T1000 (cell line): Measurements from ENCODE around the gene CWC22.
"Not testable (repeated sequence)": the region's sequence is repeated elsewhere in the genome, so short reads cannot be mapped to it uniquely, and the experiment has no call there.

Experiments used
- DNase-seq: peaks from one replicate; lab custom pipeline; 2025; ENCODE audit warnings: mixed read lengths; lab: John Stamatoyannopoulos, UW

The CWC22 gene

GRCh38 chr2:180003073-180003472 lies 4.0 kb downstream of the CWC22 start:
- no peak for DNase-seq

- no peak for DNase-seq
These were observed 4.8 kb downstream of the CWC22 start for GRCh38 chr2:180002198-180002770.

GRCh38 chr2:180001726-180002125 lies 5.4 kb downstream of the CWC22 start:
- DNase-seq: no peak

- DNase-seq: no peak
These were observed 6.7 kb downstream of the CWC22 start for GRCh38 chr2:180000434-180000833.

- no peak for DNase-seq
These were observed 8.1 kb downstream of the CWC22 start for GRCh38 chr2:179999000-179999399.

- no peak for DNase-seq
These were observed 11.2 kb downstream of the CWC22 start for GRCh38 chr2:179995741-179996515.

GRCh38 chr2:179991344-179991743 lies 15.8 kb downstream of the CWC22 start:
- DNase-seq: no peak

- DNase-seq: no peak
These were observed 16.3 kb downstream of the CWC22 start for GRCh38 chr2:179990676-179991317.

- no peak for DNase-seq
These were observed 19.2 kb downstream of the CWC22 start for GRCh38 chr2:179987916-179988315.

GRCh38 chr2:179985163-179985820 lies 21.8 kb downstream of the CWC22 start:
- no peak for DNase-seq

GRCh38 chr2:179983250-179983932 lies 23.7 kb downstream of the CWC22 start:
- no peak for DNase-seq

- DNase-seq: no peak
These were observed 26.0 kb downstream of the CWC22 start for GRCh38 chr2:179981085-179981484.

GRCh38 chr2:179974761-179975160 lies 32.3 kb downstream of the CWC22 start:
- no peak for DNase-seq

- no peak for DNase-seq
These were observed 40.2 kb downstream of the CWC22 start for GRCh38 chr2:179966778-179967394.

- DNase-seq: no peak
These were observed 41.5 kb downstream of the CWC22 start for GRCh38 chr2:179965291-179966258.

- DNase-seq: no peak
These were observed 43.5 kb downstream of the CWC22 start for GRCh38 chr2:179963626-179964025.

- DNase-seq: not testable (repeated sequence)
These were observed 48.8 kb downstream of the CWC22 start for GRCh38 chr2:179958251-179958650.

GRCh38 chr2:179954026-179954425 lies 53.1 kb downstream of the CWC22 start:
- no peak for DNase-seq

- DNase-seq: no peak
These were observed 53.7 kb downstream of the CWC22 start for GRCh38 chr2:179953359-179953758.

GRCh38 chr2:179952658-179953057 lies 54.4 kb downstream of the CWC22 start:
- no peak for DNase-seq
